ENCODE results near the gene NAA25. TPM values are rescaled to one million over a fixed set of nuclear protein-coding genes. Genes with fewer than 3 reads are reported as not detected.
A peak's percentile ranks its signal among the peaks of the same experiment; 100 is the strongest.

Gene NAA25
- 12.9 and 17.4 TPM in 2 replicates for total RNA-seq (2014; rRNA removed; shearing (Covaris generic))

DNA sequence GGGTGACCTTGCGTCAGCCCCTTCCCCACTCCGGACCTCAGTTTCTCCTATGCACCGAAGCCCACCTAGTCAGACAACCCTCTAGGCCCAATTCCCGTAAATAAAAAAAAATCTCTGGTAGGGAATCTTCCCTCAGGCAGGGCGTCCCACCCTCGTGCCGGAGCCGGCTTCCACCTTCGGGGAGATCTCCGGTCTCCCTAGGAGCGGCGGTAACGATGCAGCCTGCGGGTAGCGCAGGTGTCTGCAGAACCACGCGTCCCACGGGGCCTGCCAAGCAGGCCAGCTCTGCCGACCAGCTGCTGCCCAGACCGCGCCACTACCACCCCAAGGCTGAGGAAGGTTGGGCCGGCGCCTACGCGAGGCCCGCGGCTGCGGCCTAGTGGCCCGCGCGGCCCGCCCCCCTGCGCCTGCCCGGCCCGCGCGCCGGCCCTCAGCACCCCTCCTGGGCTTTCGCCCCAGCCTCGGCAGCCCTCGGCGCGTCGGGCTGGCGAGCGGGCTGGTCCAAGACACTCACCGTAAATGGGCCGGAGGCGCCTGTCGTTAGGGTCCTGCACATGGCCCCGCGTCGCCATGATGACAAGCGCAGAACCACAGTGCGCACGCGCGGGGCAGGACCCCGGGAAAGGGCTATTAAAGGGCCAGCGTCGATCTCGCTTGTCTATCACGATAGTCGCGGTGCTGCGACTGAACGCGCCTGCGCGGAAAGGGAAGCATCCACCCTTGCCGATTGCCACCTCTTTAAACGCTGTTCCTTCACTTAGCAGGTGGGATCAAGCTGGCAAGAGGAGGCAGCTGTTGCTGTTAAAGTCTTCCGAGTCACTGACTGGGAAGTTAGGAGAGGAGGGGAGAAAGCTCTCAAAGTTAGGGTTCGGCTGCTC is at the start of gene NAA25:
Gene NAA25 (minus strand): TSS at position 582 of the 878 bp plus-strand sequence. CDS start 10 bp downstream, at position 572.
- peak; percentile 80 for DNase-seq (ENCODE audit: low read depth)

DNA sequence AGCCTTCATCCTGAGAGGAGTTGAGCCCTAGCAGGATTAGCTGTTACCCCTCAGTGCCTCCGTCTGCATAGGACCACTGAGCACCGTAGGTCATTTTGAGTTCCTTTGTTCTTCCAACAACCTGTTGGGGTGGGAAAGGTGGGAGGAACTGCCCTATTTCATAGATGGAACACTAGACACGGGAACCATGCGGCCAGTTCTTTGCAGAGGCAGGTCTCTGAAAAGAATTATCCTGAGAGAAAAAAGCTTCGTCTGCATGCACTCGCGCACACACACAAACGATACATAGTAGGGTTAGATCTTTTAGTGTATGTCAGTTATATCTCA is 45.3 kb upstream of the NAA25 start:
- no peak for DNase-seq (ENCODE audit: low read depth)

DNA sequence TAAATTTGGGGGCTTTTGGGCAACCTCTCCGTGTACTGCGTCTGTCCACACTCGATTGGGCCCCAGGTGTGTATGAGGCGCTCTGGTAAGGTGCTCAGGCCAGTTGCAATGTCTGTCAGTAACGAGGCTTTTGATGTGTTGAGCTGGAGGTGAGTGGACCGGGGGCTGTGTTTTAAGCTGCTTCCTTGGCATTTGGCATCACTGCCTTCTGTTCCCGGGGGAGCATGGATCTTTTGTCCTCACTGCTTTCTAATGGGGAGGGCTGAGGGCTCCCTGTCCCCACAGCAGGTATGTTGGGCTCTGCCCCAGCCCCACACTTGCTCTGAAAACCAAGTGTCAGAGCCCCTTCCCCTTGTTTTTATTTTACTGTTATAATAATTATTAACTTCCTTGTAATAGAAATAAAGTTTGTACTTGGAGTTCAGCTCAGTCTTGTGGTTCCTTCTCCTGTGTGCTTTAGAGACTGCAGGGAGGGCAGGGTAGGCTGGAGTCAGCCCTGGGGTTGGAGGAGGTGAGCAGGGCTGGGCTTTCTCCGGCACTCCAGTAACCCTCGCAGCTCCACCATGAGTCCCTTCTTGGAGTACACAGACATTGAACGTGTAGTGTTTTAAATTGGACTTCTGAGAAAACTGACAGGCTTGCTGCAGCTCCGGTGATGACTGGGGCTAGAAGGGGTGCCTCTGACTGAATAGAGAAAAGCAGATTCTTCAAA is 44.8 kb upstream of the NAA25 start:
- no peak for DNase-seq (ENCODE audit: low read depth)

DNA sequence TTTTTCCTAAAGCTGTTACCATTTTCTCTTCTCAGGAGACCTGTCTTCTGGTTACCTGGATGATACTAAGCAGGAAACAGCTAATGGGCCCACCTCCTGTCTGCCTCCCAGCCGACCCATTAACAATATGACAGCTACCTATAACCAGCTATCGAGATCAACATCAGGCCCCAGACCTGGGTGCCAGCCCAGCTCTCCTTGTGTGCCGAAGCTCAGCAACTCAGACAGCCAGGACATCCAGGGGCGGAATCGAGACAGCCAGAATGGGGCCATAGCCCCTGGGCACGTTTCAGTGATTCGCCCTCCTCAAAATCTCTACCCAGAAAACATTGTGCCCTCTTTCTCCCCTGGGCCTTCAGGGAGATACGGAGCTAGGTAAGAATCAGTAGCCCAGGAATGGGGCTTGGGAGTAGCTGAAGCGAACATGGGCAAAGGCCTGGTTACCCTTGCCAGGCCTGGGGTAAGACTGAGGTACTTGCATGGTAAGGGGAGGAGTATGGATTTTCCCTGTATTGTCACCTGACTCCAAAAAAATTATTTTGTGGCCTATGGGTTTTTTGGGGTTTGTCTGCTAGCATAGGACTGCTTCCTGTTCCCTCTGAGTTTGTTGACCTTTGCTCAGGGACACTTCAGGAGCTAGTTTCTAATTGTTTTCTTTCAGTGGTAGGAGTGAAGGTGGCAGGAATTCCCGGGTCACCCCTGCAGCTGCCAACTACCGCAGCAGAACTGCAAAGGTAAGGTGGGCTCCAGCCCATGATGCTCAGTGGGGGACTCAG is 43.4 kb upstream of the NAA25 start:
- DNase-seq (ENCODE audit: low read depth), result no peak

DNA sequence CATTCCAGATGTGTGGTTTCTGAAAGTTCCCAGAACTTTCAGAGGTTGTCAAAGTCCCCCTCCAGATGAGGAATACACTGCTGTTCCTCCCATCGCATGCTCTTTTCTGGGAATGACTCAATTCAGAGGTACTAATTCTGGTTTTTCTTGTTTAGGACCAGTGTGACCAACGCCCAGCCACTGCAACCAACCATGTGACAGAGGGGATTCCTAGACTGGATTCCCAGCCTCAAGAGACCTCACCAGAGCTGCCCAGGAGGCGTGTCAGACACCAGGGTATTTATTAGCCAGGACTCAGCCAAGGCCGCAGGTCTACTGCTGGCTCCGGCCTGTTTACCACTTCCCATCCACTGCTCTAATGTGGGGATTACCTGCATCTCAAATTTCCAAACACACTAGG is 41.0 kb upstream of the NAA25 start:
- no peak for DNase-seq (ENCODE audit: low read depth)

DNA sequence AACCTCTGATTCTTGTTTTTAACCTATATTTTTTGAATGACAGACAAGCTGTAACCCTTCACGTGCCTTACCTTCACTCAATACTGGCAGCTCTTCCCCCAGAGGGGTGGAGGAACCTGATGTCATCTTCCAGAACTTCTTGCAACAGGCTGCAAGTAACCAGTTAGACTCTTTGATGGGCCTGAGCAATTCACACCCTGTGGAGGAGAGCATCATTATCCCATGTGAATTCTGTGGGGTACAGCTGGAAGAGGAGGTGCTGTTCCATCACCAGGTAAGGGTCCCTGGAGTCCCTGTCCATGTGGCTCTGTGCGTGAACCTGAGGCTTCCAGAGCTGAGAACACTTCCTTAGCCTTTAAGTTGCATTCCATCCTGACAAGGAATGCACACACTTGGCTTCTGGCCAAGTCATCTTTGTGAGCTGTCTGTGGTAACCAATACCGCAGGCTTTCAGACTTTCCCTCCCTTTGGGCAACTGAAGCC is 39.5 kb upstream of the NAA25 start:
- peak; percentile 60 for DNase-seq (ENCODE audit: low read depth)

DNA sequence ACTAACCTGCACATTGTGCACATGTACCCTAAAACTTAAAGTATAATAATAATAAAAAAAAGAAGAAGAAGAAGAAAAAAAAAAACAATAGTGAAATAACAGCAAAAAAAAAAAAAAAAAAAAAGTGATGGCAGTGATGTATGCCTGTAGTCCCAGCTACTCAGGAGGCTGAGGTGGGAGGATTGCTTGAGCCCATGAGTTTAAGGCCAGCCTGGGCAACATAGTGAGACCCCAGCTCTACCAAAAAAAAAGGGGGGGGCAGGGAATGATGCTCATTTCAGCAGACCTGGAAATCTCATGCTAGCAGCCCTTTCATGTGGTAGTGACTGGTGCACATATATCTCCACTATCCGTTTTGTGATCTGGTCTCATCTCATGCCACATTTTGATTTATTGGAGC is 37.5 kb upstream of the NAA25 start:
- no peak for DNase-seq (ENCODE audit: low read depth)

DNA sequence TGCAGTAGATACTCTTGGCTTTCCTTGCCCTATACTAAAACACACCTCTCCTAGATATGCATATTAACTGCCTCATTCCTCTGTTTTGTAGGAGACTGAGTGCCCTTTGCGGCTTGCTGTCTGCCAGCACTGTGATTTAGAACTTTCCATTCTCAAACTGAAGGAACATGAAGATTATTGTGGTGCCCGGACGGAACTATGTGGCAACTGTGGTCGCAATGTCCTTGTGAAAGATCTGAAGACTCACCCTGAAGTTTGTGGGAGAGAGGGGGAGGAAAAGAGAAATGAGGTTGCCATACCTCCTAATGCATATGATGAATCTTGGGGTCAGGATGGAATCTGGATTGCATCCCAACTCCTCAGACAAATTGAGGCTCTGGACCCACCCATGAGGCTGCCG is 32.1 kb upstream of the NAA25 start:
- DNase-seq (ENCODE audit: low read depth), result no peak

DNA sequence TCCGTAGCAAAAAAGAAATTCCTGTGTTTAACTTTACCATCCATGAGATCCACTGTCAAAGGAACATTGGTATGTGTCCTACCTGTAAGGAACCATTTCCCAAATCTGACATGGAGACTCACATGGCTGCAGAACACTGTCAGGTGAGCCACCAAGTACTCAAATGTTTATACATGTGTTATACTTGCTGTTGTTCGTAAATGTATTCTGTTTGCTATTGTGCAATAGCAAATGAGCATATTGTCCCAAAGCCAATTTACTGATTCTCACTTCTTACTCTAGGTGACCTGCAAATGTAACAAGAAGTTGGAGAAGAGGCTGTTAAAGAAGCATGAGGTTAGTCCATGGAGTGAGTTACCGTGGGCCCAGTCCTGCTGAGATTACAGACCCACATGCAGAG is 26.1 kb upstream of the NAA25 start:
- DNase-seq (ENCODE audit: low read depth), result no peak

DNA sequence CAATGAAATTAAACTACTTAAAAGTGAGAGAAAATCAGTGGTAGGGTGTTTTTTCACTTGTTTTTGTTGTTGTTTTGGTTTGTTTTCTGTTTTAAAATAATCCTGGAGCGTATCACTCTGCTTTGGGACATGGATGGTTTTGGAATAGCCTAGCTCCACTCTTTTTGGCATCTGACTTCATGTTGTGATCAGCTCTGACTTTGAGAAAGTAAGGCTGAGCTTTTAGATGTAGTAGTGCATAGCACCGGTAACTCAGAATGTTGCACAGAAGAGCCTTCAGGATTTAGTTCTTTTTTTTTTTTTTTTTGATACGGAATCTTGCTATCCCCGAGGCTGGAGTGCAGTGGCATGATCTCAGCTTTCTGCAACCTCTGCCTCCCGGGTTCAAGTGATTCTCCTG is 24.8 kb upstream of the NAA25 start:
- no peak for DNase-seq (ENCODE audit: low read depth)

DNA sequence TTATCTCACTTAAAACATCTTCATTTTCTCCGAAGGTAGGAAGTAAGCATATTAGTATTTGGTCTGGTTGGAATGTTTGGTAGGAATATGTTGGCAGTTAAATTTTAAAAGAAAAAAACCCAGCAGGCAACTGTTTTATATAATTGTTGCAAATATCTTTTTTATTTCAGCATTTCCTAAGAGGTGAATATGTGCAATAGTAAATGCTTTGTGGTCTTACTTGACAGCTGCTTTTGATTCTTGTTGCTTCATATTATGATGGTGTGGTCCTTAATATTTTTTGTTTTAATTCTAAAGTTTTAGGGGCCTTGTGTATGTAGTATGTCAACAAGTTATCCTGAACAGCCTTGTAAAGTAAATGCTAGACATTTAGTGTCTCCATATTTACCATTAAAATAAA is 23.1 kb upstream of the NAA25 start:
- no peak for DNase-seq (ENCODE audit: low read depth)

DNA sequence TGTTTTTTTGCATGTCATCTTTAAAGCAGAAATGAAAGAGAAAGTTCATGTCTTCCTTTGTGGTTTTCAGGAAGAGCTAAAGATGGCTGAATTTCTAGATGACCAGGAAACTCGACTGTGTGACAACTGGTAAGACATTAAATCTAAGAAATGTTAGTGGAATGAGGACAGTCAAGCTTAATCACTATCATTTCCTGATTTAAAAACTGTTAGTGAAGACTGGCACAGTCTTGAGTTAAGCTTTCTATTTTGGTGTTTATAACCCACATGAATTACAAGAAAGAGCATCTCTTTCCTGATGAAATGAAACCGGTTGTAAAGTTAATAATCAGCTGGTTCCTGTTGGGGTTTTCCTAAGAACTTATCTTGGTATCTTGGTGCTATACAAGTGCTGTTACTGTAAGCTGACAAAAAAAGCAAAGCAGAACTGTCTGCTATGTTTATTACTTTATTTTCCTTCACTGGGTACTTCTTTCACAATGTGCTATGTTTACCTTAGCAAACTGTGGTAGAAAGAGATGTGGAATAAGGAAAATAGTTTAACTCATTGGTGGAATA is 21.9 kb upstream of the NAA25 start:
- peak; percentile 50 for DNase-seq (ENCODE audit: low read depth)

DNA sequence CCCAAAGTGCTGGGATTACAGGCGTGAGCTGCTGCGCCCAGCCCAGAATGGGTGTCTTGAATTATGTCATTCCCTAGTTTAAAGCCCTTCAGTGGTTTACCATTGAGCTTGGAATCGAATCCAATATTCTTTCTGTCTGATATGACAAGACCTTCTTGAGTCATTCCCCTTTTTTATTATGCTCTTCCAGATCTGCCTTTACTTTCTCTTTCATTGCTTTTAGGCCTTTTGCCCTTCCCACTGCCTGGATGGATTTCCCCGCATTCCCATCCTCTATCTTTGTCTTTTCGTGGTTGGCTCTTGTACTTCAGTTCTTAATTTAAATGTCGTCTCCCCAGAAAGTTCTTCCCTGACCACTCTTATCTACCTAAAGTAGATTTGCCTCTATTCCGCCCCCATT is 18.3 kb upstream of the NAA25 start:
- DNase-seq (ENCODE audit: low read depth), result peak; percentile 46

DNA sequence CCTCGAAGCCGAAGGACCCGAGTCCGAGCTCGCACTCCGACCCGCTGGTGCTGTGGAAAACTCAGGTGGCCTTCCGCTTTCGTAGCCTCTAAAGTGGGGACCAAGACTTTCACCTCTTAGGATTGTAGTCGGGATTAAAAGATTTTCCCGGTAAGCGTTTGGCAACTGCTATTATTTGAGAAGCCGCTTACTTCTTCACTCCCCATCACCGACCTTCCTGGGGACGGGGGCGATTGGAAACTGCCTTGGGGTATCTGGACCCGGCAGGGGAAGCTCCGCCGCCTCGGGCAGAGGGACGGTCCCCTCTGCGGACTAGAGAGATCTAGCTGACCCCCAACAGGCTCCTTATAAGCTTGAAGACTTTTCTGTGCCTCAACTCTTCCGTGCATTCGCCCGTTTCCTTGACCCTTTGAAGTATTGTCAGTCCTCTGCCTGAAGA is 17.4 kb upstream of the NAA25 start:
- DNase-seq (ENCODE audit: low read depth), result no peak

DNA sequence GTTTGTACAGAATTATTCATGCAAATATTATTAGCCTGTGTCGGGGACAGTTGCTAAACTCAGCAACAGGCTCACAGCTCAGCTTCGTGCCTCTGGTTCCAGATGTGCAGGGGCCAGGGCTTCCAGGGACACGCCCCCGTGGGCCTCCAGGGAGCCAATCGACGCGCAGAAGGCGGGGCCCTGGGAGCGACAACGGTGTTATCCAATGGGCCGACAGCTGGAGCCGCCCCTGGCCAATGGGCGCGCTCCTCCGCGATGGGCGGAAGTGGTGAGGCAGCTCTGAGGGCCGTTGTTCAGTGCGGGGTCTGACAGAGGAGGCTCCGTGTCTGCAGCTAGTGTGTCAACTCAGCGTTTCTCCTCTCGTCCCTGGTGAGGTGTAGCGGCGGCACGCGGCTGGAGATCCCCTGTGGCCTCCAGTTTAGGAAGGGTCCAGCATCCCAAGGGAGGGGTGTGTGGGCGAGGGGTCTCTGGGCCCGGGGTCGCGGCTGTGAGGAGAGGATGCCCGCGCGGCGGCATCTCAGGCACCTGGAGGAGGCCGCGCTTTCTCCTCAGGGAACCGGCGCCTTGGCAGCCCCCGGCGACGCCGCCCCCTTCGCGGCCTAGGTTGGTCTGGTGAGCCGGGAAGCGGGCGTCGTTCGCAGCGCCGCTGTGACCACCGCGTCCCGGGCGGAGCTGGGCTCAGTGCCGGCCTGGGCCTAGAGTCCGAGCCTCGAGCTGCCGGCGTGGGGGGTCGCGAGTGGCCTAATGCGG is 16.8 kb upstream of the NAA25 start, which contains the start of gene TRAFD1:
Gene TRAFD1 (plus strand): TSS at position 311 of the 750 bp plus-strand sequence. CDS start 4,963 bp downstream, outside the sequence.
- DNase-seq (ENCODE audit: low read depth), result peak; percentile 95

DNA sequence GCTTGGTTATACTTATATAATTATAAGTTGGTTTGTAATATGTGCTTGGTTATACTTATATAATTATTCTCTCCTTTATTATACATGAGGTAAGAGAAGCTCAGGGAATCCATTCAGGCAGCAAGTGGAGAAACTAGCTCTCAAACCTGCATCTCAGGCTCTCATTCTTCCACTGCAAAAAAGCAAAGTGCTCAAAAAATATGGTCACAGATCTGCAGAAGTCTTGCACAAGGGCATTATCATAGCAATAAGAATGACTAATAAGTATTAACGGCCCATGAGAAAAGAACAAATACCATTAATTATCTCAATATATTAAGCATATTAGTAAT is 16.3 kb upstream of the NAA25 start:
- no peak for DNase-seq (ENCODE audit: low read depth)

DNA sequence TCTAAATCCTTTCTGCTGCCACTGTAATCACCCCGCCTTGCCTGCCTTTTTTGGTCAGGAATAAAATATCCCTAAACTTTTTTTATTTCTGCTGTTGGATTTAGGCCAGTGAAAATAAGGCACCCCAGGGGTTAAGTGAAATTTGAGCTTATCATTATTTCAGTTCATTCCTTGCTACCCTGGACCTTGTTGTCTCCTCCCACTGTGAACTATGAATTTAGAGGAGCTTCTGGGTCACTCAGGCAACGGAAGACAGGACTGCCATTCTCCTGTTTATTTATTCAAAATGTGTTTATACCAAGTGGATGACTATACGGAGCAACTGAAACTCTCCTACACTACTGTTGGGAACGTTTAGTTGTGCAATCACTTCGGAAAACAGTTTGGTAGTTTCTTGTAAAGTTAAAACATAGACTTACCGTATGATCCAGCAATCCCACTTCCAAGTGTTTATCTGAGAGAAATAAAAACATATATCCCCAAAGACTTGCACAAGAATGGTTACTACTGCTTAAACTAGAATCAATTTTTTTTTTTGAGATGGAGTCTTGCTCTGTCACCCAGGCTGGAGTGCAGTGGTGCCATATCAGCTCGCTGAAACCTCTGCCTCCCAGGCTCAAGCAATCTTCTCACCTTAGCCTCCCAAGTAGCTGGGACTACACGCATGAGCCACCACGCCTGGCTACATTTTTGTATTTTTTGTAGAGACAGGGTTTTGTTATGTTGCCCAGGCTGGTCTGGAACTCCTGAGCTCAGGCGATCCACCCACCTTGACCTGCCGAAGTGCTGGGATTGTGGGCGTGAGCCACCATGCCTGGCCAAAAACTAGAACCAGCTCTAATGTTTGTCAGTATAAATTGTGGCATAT is 14.5 kb upstream of the NAA25 start:
- peak; percentile 95 for DNase-seq (ENCODE audit: low read depth)

DNA sequence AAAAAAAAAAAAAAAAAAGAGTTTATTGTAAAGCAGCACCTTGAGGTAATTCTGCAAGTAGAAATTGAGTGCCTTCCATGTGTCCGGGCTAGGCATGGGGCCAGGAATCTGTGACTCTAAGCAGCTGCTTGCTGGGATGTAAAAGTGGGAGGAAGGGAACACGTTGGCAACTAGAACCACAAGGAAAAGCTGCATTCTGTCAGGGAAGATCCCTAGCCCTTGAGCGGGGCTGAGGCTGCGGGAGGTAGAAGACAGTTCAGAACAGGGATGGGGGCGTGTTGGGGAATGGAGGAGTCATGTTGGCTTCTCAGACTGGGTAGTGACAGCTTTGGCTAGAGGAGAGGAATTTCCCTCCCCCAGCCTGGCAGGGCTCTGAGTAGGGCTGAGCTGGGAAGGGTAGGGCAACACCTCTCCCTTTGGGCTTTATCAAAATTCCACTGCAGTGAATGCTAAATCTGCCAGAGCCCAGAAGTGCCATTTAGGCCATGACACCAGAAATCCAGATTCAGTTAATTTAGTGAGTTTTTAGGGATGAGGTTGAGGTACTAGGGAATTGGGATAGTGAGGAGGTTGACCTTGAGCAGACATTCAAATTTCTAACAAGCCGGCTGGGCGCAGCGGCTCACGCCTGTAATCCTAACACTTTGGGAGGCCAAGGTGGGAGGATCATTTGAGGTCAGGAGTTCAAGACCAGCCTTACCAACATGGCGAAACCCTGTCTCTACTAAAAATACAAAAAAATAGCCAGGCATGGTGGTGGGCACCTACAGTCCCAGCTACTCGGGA is 13.4 kb upstream of the NAA25 start:
- DNase-seq (ENCODE audit: low read depth), result peak; percentile 96

DNA sequence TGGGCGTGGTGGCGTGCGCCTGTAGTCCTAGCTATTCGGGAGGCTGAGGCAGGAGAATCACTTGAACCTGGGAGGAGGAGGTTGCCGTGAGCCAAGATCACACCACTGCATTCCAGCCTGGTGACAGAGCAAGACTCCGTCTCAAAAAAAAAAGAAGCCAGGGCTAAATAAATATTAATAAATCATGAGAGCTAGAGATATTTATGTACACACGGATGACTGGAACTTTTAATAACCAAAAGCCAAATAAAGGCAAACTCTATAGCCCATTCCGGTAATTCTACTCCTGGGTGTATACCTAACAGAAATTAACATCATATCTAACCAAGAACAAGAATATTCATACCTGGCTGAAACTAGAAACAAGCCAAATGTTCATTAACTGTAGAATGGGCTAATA is 9.1 kb upstream of the NAA25 start:
- no peak for DNase-seq (ENCODE audit: low read depth)
